GM21717 (cell line): Measurements from ENCODE around the gene PEDS1.
"Not testable (repeated sequence)": the region's sequence is repeated elsewhere in the genome, so short reads cannot be mapped to it uniquely, and the experiment has no call there.

Experiments
- ATAC-seq: cut with Tn5 transposase; IDR thresholded peaks from one replicate; pipeline ENCODE4 v1.9.1; 2021; ENCODE audit warnings: mild to moderate bottlenecking, moderate library complexity; ENCODE audit not compliant: unreplicated experiment

Gene PEDS1

GRCh38 chr20:50115041-50115512 lies 38.4 kb downstream of the PEDS1 start:
- no peak for ATAC-seq

GRCh38 chr20:50113420-50114224 lies 39.9 kb downstream of the PEDS1 start:
- no peak for ATAC-seq

GRCh38 chr20:50112512-50113419 lies 40.8 kb downstream of the PEDS1 start, which contains the start of gene UBE2V1:
TSS of gene UBE2V1 (minus strand) at chr20:50113150. CDS start at chr20:50113128, 22 bp downstream.
- ATAC-seq: no peak

GRCh38 chr20:50111829-50112495 lies 41.6 kb downstream of the PEDS1 start:
- ATAC-seq: no peak

- ATAC-seq: no peak
These were observed 42.2 kb downstream of the PEDS1 start for GRCh38 chr20:50111120-50111828.

- ATAC-seq: no peak
These were observed 43.1 kb downstream of the PEDS1 start for GRCh38 chr20:50110141-50111047.

GRCh38 chr20:50108556-50109235 lies 44.8 kb downstream of the PEDS1 start:
- no peak for ATAC-seq

- no peak for ATAC-seq
These were observed 45.7 kb downstream of the PEDS1 start for GRCh38 chr20:50107796-50108331.

- ATAC-seq: no peak
These were observed 46.4 kb downstream of the PEDS1 start for GRCh38 chr20:50107086-50107660.

- not testable (repeated sequence) for ATAC-seq
These were observed 46.9 kb downstream of the PEDS1 start for GRCh38 chr20:50106669-50107068.
